Fibroblast of villous mesenchyme (primary cell): ENCODE results near the gene GPR42. TPM values are rescaled to one million over a fixed set of nuclear protein-coding genes. Genes with fewer than 3 reads are reported as not detected.

Experiments used
- DNase-seq: peaks from one replicate; pipeline ENCODE4 v3.0.0-alpha.2; 2010; ENCODE audit warnings: low read depth
- H3K4me3 ChIP-seq: 2 replicates; pipeline ENCODE4 v1.5.1; 2011; ENCODE audit warnings: low read depth, mild to moderate bottlenecking, low read length
- total RNA-seq: library from RNA; depleted of rRNA; stranded (reverse); fragments of >200 nt; gene quantifications from 2 replicates; pipeline ENCODE4 v1.2.3, GENCODE V29; 2012
- TF ChIP-seq, protein P1 (sequence below): IDR thresholded peaks from 2 replicates; pipeline ENCODE4 v1.5.1; 2012; ENCODE audit warnings: low read depth, mild to moderate bottlenecking, low read length; ENCODE audit not compliant: insufficient read depth

Gene GPR42, protein sequence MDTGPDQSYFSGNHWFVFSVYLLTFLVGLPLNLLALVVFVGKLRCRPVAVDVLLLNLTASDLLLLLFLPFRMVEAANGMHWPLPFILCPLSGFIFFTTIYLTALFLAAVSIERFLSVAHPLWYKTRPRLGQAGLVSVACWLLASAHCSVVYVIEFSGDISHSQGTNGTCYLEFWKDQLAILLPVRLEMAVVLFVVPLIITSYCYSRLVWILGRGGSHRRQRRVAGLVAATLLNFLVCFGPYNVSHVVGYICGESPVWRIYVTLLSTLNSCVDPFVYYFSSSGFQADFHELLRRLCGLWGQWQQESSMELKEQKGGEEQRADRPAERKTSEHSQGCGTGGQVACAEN
- total RNA-seq = not detected in 2 replicates

DNA sequence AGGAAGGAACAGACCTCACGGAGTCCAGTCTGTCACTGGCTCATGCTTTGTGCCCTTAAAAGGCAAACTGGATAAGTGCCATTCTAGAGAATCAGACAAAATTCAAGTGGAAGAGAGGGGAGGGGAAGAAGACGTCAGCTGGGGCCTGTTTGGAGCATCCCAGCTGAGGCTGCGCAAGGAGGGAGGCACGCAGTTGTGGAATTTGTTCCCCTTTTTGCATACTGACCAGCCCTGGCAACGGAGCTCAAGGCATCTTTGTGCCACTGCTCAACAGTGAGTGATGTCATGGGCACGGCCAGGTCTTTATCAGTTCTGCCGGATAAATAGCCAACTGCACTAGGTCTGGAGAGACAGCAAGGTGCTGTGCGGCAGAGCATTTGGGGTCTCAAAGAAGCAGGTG, at the start of gene GPR42:
GPR42 (plus strand) TSS at position 347 of the 400 bp plus-strand sequence. CDS start 292 bp downstream, outside the sequence.
- TF ChIP-seq, protein P1, sequence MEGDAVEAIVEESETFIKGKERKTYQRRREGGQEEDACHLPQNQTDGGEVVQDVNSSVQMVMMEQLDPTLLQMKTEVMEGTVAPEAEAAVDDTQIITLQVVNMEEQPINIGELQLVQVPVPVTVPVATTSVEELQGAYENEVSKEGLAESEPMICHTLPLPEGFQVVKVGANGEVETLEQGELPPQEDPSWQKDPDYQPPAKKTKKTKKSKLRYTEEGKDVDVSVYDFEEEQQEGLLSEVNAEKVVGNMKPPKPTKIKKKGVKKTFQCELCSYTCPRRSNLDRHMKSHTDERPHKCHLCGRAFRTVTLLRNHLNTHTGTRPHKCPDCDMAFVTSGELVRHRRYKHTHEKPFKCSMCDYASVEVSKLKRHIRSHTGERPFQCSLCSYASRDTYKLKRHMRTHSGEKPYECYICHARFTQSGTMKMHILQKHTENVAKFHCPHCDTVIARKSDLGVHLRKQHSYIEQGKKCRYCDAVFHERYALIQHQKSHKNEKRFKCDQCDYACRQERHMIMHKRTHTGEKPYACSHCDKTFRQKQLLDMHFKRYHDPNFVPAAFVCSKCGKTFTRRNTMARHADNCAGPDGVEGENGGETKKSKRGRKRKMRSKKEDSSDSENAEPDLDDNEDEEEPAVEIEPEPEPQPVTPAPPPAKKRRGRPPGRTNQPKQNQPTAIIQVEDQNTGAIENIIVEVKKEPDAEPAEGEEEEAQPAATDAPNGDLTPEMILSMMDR = no peak
- no peak for DNase-seq
- no peak within 1 kb of the TSS for H3K4me3 ChIP-seq

DNA sequence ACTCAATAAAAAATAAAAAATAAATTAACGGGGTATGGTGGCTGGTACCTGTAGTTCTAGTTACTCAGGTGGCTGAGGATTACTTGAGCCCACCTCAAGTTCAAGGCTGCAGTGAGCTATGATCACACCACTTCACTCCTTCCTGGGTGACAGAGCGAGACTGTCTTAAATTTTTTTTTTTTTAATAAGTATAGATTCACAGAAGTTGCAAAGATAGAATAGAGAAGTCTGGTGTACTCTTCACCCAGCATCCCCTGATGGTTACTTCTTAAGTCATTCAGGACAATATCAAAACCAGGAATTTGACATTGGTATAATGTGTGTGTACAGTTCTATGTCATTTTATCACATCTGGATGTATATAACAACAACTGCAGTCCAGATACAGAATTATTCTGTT, 49.6 kb upstream of the GPR42 start:
- no peak for DNase-seq
- no peak overlapping the region for H3K4me3 ChIP-seq
- TF ChIP-seq, protein P1 = no peak

DNA sequence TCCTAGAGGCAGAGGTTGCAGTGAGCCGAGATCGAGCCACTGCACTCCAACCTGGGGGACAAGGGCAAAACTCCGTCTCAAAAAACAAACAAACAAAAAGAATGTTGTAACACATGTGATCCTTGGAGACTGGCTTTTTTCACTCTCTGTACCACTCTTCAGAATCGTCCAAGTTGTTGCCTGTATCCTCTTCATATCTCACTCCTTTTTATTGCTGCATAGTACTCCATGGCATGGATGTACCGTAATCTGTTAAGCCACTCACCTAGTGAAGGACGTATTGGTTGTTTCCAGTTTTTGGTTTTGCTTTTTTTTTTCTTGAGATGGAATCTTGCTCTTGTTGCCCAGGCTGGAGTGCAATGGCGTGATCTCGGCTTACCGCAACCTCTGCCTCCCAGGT, 48.9 kb upstream of the GPR42 start:
- no peak overlapping the region for H3K4me3 ChIP-seq
- no peak for DNase-seq
- TF ChIP-seq, protein P1 = no peak

GRCh38 chr19:35327642-35328041, 43.2 kb upstream of the GPR42 start:
- DNase-seq = no peak
- H3K4me3 ChIP-seq = no peak overlapping the region
- TF ChIP-seq, protein P1 = peak; percentile 30

DNA sequence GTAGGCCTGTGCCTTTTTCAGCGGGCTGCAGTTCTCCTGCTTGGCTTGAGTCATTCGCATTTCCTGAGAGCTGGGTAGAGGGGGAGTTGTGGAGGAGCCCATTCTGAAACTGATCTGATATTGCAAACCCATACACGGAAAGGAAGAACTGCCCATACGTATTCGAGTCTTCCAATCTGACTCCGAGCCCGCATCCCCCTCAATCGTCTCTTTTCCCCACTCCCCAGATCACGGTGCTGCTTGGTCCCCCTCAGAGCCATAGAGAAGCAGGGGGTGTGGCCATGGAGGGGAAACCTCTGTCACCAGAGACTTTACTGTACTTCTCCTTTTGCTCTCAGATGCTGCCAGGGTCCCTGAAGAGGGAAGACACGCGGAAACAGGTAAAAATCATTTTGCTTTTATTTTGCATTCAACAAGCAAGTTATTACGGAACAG, 42.0 kb upstream of the GPR42 start, which contains the start of gene CD22:
CD22 (plus strand) TSS at position 337 of the 435 bp plus-strand sequence. CDS start 2,854 bp downstream, outside the sequence.
- TF ChIP-seq, protein P1 = no peak
- DNase-seq = no peak
- no peak within 1 kb of the TSS for H3K4me3 ChIP-seq

- DNase-seq = no peak
- TF ChIP-seq, protein P1 = no peak
- H3K4me3 ChIP-seq = no peak overlapping the region
Observed at GRCh38 chr19:35329323-35329722, 41.5 kb upstream of the GPR42 start.

DNA sequence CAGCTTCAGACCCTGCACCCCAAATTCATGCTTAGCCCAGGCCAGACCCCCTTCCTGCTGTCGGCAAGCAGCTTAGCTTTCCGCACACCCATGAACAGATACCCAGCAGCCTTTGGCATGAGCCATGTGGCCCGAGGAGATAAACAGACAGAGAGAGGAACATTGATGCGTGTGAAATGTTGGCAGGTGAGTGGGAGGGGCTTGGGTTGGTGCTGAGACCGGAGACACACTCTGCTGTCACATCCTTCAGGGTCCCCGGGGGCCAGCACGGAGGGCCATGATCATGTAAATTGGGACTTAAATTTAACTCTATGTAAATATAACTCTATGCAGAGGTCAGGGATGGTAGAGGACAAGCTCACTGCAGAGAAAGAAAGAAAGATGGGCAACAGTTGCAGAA, 40.4 kb upstream of the GPR42 start:
- TF ChIP-seq, protein P1 = no peak
- H3K4me3 ChIP-seq = no peak overlapping the region
- DNase-seq = no peak
